HG03139 (cell line): ENCODE data around the gene TRAF3.

Source experiments
- ATAC-seq: cut with Tn5 transposase; IDR thresholded peaks from one replicate; pipeline ENCODE4 v1.9.1; 2021; ENCODE audit not compliant: unreplicated experiment

TRAF3 gene

GRCh38 chr14:102776761-102777710 lies at the start of gene TRAF3:
Gene TRAF3 (plus strand): TSS chr14:102777449. CDS start chr14:102870202, 92,753 bp downstream.
- peak; percentile 56 for ATAC-seq

GRCh38 chr14:102728501-102728900 lies 48.7 kb upstream of the TRAF3 start:
- no peak for ATAC-seq

- no peak for ATAC-seq
Measured at GRCh38 chr14:102729268-102729667, 48.0 kb upstream of the TRAF3 start.

GRCh38 chr14:102729825-102730224 lies 47.4 kb upstream of the TRAF3 start:
- ATAC-seq: no peak

GRCh38 chr14:102731101-102731870 lies 46.0 kb upstream of the TRAF3 start:
- no peak for ATAC-seq

GRCh38 chr14:102731871-102732800 lies 45.1 kb upstream of the TRAF3 start:
- no peak for ATAC-seq

GRCh38 chr14:102732924-102733323 lies 44.3 kb upstream of the TRAF3 start:
- no peak for ATAC-seq

- no peak for ATAC-seq
Measured at GRCh38 chr14:102733326-102733725, 43.9 kb upstream of the TRAF3 start.

GRCh38 chr14:102734436-102734835 lies 42.8 kb upstream of the TRAF3 start:
- ATAC-seq: no peak

- no peak for ATAC-seq
Measured at GRCh38 chr14:102736956-102737355, 40.3 kb upstream of the TRAF3 start.

GRCh38 chr14:102737402-102738372 lies 39.6 kb upstream of the TRAF3 start:
- no peak for ATAC-seq

GRCh38 chr14:102738373-102739189 lies 38.7 kb upstream of the TRAF3 start:
- ATAC-seq: no peak

GRCh38 chr14:102739190-102739469 lies 38.1 kb upstream of the TRAF3 start:
- no peak for ATAC-seq

GRCh38 chr14:102746634-102747438 lies 30.4 kb upstream of the TRAF3 start:
- no peak for ATAC-seq

- ATAC-seq: no peak
Measured at GRCh38 chr14:102748806-102749205, 28.4 kb upstream of the TRAF3 start.

GRCh38 chr14:102749393-102750305 lies 27.6 kb upstream of the TRAF3 start:
- ATAC-seq: no peak

GRCh38 chr14:102750376-102750775 lies 26.9 kb upstream of the TRAF3 start:
- no peak for ATAC-seq
